Measurements from ENCODE around the gene MAPK13. TPM values are rescaled to one million over a fixed set of nuclear protein-coding genes. Genes with fewer than 3 reads are reported as not detected.
"Not testable (repeated sequence)": the region's sequence is repeated elsewhere in the genome, so short reads cannot be mapped to it uniquely, and the experiment has no call there.

MAPK13 gene
- polyA plus RNA-seq, 1 donor from 2014 or later = 47.1 TPM

DNA sequence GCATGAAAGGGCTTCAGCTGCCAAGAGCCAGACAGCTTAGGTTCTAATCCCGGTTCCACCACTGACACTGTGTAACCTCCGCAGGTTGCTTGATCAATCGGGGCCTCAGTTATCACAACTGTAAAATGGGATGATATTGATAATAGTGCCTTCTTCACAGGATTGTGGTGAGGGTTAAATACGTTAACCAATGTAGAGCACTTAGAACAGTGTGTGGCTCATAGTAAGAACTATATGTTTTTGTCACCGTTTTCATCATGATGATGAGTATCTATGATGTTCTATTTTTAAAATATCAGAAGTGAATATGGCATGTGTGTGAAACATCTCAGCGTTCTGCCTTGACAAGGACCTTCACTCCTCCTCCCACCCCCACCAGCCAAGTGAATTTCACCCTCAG lies 10.3 kb upstream of the MAPK13 start:
- H3K27me3 Mint-ChIP-seq = no peaks in the 10 kb centered on the region
- peak overlapping the region; percentile 88 to 98 (median 88) for H3K27ac Mint-ChIP-seq
- peaks cover 59 to 84% (median 64%) of the 10 kb centered on the region in 3 donors for H3K4me1 Mint-ChIP-seq
- peak overlapping the region; percentile 82 to 94 (median 88) for H3K4me3 Mint-ChIP-seq
- H3K36me3 Mint-ChIP-seq = peaks cover 11% of the 10 kb centered on the region
- no peaks in the 10 kb centered on the region for H3K9me3 Mint-ChIP-seq

DNA sequence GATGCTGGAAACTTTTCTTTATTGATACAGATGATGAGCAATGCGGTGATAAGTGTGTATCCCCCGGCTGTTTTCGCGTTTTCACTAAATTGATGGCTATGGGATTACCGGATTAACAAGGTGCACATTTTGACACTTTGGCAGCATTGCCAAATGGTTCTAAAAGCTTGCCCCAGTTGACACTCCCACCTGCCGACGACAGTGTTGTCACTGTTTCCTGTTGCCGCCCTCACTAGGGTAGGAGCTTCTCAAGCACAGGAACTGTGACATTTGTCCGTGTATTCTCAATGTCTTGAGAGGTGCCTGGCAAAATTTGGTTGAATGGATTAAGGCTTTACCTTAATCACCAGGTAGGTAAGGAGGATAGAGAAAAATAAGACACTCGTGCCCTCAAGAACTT lies 9.8 kb upstream of the MAPK13 start:
- peak overlapping the region; percentile 88 to 98 (median 88) for H3K27ac Mint-ChIP-seq
- H3K36me3 Mint-ChIP-seq = peaks cover 10% of the 10 kb centered on the region
- H3K4me3 Mint-ChIP-seq = peak overlapping the region; percentile 82 to 94 (median 88)
- H3K27me3 Mint-ChIP-seq = no peaks in the 10 kb centered on the region
- H3K9me3 Mint-ChIP-seq = no peaks in the 10 kb centered on the region
- H3K4me1 Mint-ChIP-seq = peaks cover 55 to 81% (median 60%) of the 10 kb centered on the region in 3 donors

DNA sequence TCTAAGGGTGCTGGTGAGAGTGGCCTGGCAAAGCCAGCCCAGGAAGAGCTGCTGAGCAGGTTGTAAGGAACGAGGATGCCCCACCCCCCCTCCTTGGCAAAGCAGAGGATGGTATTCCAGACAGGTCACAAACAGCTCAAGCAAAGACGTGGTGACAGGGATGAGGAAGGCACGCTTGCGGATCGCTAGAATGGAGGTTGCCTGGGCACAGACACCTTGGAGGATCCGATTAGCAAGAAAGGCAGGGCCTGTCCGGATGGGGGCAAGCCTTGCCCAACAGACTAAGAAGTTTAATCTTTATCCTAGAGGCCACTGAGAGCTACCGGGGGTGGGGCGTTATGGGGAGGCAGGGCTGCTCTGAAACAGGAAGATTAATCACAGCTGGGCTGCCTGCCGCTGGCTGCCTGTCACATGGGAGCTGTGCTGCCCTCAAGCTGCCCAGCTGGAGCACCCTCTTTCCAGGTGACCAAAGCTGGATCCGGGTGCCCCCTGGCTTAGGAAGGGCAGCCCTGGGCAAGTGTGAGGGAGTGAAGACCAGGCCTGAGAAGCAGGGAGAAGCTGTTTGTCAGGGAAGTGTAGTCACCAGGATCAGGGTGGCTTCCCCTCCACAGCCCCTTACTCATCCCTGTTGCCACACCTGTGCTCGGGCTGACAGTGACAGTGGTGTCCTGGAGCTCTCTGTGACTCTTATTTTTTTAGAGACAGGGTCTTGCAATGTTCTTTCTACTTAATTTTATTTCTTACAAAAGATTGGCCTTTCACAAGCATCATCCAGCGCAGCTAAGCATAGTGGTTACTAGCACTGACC lies 9.1 kb upstream of the MAPK13 start:
- H3K27ac Mint-ChIP-seq = peak overlapping the region; percentile 88 to 98 (median 88)
- no peaks in the 10 kb centered on the region for H3K27me3 Mint-ChIP-seq
- no peaks in the 10 kb centered on the region for H3K9me3 Mint-ChIP-seq
- H3K4me1 Mint-ChIP-seq = peaks cover 53 to 78% (median 58%) of the 10 kb centered on the region in 3 donors
- H3K4me3 Mint-ChIP-seq = peak overlapping the region; percentile 82 to 94 (median 88)
- H3K36me3 Mint-ChIP-seq = peaks cover 10% of the 10 kb centered on the region

DNA sequence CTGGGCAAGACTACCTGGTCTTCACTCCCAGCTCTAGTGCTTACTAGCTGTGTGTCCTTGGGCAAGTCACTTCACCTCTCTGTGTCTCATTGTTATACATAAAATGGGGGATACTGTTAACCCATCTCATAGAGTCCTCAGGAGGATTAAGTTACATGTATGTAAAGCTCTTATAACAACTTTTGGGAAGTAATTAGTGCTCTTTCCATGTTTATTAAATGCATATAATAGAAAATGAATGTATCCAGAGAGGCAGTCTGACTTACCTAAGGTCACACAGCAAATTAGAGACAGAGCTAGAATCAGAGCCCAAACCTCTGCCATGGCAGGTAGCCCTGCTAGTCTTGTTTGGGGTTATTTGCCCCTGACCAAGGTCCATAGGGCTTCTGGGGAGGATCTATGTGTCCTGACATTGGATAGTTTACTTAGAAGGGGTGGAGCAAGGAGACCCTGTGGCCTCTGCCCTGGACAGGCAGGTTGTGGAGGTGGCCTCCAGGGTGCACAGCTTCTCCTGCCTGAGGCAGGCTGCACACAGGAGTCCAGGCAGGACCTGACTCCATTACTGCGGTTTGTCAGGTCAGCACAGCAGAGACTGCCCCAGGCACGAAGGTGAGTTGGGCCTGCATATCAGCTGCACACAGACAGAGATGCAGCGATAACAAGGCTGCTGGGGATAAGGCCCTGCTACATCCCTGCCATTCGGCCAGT lies 8.4 kb upstream of the MAPK13 start:
- H3K27me3 Mint-ChIP-seq = no peaks in the 10 kb centered on the region
- H3K4me3 Mint-ChIP-seq = peak overlapping the region; percentile 8 to 94 (median 82)
- H3K36me3 Mint-ChIP-seq = peaks cover 10% of the 10 kb centered on the region
- H3K4me1 Mint-ChIP-seq = peaks cover 52 to 79% (median 56%) of the 10 kb centered on the region in 3 donors
- peak overlapping the region; percentile 81 to 88 (median 88) for H3K27ac Mint-ChIP-seq
- no peaks in the 10 kb centered on the region for H3K9me3 Mint-ChIP-seq

DNA sequence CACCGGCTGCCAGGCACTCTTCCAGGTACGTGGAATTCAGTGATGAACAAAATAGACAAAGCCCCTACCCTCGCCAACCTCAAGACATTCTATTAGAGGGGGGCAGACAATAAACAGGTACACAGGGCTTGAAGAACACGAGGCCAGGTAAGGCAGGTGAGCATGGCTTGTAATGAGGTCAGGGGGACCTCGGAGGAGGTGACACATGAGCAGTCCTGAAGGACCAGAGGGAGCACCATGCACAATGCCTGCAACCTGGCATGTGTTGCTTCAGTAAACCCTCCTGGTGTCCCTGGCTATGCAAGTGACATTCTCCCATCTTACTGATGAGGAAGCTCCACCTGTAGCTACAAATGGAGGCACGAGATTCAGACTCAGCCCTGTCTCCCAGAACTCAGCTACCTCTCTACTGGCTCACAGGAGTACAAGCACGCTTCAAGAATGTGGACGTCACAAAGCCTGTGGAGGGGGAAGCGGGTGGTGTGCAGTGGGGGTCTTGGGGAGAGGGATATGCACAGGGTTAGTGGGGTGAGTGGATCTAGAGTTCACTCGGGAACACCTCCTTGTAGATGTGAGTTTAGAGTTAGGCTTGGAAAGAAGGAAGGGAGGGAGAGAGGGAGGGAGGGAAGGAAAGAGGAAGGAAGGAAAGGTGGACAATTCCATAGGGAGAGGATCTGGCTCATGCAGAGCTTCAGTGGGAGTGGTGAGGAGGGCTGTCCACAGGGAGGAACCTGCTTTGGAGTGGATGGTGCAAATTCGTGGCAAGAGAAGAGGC lies 7.6 kb upstream of the MAPK13 start:
- Mint-ChIP-seq H3K9me3 (no peaks in the 10 kb centered on the region), H3K4me1 (peaks cover 46 to 74% (median 52%) of the 10 kb centered on the region in 3 donors), H3K36me3 (peaks cover 10% of the 10 kb centered on the region), H3K4me3 (peak overlapping the region in 1 of 4 donors; percentile 45), H3K27me3 (no peaks in the 10 kb centered on the region), H3K27ac (peak overlapping the region; percentile 81 to 88 (median 88))

DNA sequence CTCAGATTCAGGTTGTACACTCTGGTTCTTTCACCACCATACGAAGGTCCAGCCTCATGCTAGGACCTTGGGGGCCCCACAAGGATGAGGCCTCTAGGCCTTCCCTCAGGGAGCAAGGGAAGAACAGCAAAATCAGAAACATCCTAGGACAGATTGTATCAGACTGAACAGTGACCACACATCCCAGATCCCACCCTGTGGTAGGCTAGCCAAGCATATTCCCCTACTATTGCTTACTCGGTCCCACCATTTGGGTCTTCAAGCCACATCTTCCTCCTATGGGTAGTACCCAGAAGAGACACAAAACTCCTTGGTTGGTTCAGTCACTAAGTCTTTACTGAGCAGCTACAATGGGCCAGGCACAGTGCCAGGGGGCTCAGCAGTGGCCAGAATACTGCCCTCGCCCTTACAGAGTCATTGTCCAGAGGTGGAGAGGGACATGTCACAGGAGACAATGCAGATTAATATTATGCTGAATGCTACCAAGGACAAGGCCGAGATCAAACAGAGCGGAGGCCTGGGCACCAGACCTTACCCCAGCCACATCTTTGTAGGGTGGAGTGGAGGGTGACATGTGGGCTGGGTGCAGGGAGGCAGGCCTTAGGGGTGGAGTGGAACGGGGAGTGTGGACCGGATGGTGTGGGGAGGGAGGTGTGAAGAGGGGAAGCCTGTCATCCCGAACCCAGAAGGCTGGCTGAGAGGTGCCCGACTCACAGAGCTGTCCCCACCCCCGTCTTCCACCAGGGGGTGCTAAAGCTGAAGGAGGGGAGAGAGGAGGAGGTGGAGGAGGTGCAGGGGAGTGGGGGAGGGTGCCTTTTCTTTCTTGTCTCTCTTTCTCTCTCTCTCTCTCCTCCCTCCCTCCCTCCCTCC lies 6.8 kb upstream of the MAPK13 start:
- Mint-ChIP-seq H3K4me3 (peak overlapping the region in 3 of 4 donors; percentile 11 to 49 (median 21)), H3K36me3 (peaks cover 7% of the 10 kb centered on the region), H3K4me1 (peaks cover 43 to 67% (median 51%) of the 10 kb centered on the region in 3 donors), H3K27ac (peak overlapping the region; percentile 65 to 88 (median 88)), H3K9me3 (no peaks in the 10 kb centered on the region), H3K27me3 (no peaks in the 10 kb centered on the region)

DNA sequence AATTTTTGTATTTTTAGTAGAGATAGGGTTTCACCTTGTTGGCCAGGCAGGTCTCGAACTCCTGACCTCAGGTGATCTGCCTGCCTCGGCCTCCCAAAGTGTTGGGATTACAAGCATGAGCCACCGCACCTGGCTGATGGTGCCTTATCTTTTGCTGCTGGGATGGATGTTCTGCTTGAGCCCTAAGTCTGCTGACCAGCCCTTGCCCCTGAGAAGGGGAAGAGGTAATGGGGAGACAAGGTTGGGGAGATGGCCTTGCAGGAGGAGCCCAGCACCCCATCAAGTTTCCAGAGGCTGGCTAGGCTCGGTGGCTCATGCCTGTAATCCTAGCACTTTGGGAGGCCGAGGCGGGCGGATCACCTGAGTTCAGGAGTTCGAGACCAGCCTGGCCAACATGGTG lies 6.0 kb upstream of the MAPK13 start:
- Mint-ChIP-seq H3K27ac (peak overlapping the region in 1 of 3 donors; percentile 88), H3K4me1 (peaks cover 34 to 59% (median 44%) of the 10 kb centered on the region in 3 donors), H3K4me3 (peak overlapping the region in 1 of 4 donors; percentile 45)
- H3K36me3 Mint-ChIP-seq, H3K9me3 Mint-ChIP-seq, H3K27me3 Mint-ChIP-seq: not testable (repeated sequence)

DNA sequence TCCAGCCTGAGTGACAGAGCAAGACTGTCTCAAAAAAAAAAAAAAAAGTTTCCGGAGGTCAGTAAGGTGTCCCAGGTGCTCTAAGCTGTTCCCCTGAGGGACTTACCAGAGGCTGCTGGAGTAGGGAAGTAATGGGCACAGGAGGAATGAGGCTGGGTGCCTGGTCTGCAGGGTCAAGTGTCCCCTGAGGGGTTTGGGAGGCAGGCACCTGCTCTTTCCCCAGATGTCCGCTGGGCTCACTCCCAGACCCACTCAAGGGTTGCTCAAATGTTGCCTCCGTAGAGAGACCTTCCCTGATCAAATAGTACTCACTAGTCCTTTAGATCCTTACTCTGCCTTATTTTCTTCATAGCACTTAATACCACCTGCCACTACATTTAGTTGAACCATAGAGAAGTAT lies 5.4 kb upstream of the MAPK13 start:
- Mint-ChIP-seq H3K27me3 (no peaks in the 10 kb centered on the region), H3K4me1 (peaks cover 33 to 56% (median 45%) of the 10 kb centered on the region in 3 donors), H3K4me3 (peak overlapping the region in 1 of 4 donors; percentile 19), H3K9me3 (no peaks in the 10 kb centered on the region), H3K36me3 (peaks cover 4% of the 10 kb centered on the region), H3K27ac (peak overlapping the region in 1 of 3 donors; percentile 8)

DNA sequence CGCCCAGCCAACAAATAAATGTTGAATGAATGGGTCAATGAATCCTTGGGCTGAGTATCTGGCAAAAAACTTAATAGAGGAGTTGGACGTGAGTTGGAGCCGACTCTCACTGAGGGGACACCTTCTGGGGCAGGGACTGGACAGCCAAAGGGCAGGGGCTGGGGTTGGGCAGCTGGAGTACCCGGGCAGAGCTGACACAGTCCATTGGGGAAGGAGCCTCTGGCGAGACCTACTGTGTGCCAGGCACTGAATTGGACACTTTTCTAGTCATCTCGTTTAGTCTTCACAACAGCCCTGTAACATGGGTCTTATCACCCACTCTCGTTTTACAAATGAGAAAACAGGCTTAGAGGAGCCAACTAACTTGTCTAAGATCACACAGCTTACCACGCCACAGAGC lies 4.7 kb upstream of the MAPK13 start:
- H3K27ac Mint-ChIP-seq = peak overlapping the region in 1 of 3 donors; percentile 6
- no peaks in the 10 kb centered on the region for H3K27me3 Mint-ChIP-seq
- peak overlapping the region in 1 of 4 donors; percentile 46 for H3K4me3 Mint-ChIP-seq
- H3K36me3 Mint-ChIP-seq = peaks cover 2% of the 10 kb centered on the region
- H3K4me1 Mint-ChIP-seq = peaks cover 28 to 50% (median 39%) of the 10 kb centered on the region in 3 donors
- H3K9me3 Mint-ChIP-seq = no peaks in the 10 kb centered on the region

DNA sequence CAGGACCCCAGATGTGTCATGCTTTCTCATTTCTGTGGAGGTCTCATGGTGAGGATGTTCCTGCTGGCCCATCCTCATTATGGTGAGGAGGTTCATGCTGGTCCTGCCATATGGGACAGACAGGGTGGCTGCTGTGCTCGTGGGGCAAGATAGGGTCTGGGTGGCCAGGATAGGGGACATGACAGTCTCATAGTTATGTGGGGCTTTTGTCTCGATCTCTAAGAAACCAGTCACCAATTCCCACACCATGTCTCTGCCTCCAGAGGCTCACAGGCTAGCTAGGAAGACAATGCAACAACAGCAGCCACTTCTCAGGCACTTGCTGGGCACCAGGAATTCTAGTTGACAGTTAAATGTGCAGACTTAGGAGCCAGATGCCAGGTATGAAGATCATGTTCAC lies 4.2 kb upstream of the MAPK13 start:
- Mint-ChIP-seq H3K27me3 (no peaks in the 10 kb centered on the region), H3K36me3 (no peaks in the 10 kb centered on the region), H3K4me1 (peaks cover 24 to 45% (median 34%) of the 10 kb centered on the region in 3 donors), H3K9me3 (no peaks in the 10 kb centered on the region), H3K4me3 (peak overlapping the region in 1 of 4 donors; percentile 46), H3K27ac (peak overlapping the region in 1 of 3 donors; percentile 6)

DNA sequence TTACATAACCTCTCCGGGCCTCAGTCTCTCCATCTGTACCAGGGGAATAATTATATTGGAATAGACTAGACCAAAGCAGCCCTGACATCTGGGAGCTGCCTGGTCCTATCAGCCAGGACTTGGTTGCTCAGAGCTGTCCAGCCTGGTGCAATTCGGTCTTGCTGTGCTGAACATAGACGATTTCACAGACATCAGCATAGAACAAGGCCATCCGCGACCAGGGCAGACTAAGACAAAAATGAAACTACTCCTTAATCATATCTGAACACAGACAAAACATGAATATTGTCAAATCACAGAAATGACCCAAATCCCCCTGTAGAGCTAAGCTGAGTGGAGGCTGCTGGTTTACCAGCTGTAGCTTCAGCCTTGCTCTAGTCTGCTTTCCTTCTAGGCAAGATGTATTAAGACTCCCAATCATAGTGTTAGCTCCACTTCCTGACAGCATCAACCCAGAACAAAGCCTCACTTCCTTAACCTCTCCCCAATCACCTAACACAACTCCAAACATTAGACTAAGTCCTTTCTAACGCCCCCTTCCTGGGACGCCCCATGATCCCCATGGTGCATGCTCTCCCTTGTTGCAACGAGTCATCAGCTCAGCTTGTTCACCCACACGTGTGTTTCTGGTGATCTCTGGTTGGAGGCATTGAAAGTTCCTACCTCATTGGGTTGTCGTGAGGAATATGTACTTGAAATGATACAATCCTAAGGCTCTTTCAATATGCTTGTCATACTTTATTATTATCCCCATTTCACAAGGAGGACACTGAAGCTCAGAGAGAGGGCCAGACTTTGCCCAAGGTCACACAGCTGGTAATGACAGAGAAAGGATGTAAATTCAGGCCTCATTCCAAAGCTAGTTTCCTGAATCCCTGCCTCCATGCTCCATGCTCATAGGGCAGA lies 3.5 kb upstream of the MAPK13 start:
- Mint-ChIP-seq H3K9me3 (no peaks in the 10 kb centered on the region), H3K27ac (peak overlapping the region in 2 of 3 donors; percentile 6 to 93), H3K4me3 (peak overlapping the region; percentile 39 to 53 (median 44)), H3K36me3 (no peaks in the 10 kb centered on the region), H3K27me3 (no peaks in the 10 kb centered on the region), H3K4me1 (peaks cover 23 to 41% (median 28%) of the 10 kb centered on the region in 3 donors)

DNA sequence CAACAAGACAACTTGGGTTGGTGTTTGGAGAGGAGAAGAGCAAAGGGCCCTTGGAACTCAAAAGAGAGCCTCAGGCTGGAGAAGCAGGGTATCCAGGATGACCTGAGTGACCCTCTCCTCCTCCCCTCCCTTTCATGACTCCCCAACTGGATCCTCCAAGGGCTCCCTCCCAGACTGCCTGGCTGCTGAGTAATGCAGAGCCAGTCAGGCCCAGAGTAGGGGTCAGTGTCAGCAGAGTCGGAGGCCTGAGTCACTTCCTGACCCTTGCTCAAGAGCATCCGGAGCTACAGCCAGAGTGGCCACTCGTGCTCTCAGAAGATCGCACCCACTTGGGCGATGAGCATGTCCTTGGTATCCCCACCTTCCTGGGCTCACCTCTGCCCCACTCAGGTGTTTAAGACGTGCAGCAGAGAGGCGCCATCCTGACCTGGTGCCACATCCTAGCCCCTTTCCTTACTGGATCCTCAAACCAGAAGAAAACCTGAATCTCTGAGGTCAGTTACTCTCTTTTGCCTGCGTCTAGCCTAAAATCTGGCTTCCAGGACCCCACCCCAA lies 2.8 kb upstream of the MAPK13 start:
- peak overlapping the region in 1 of 3 donors; percentile 93 for H3K27ac Mint-ChIP-seq
- H3K9me3 Mint-ChIP-seq = no peaks in the 10 kb centered on the region
- no peaks in the 10 kb centered on the region for H3K27me3 Mint-ChIP-seq
- peaks cover 23 to 39% (median 28%) of the 10 kb centered on the region in 3 donors for H3K4me1 Mint-ChIP-seq
- peak overlapping the region in 2 of 4 donors; percentile 12 to 98 for H3K4me3 Mint-ChIP-seq
- H3K36me3 Mint-ChIP-seq = no peaks in the 10 kb centered on the region

DNA sequence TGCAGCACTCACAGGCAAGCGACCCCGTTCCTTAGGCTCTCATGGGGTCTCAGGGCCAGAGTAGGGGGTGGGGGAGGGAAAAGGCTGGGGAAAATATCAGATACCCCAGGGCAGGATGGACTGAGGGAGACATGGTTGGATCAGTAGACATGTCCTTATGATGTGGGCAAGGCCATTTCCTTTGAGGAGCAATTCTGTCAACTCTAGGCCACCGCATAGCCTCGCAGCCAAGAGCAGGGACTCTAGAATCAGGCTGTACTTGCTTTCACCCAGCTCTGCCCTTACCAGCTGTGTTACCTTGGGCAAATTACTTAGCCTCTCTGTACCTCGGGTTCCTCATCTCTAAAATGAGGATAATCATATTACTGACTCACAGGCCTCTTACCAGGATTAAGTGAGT lies 2.2 kb upstream of the MAPK13 start:
- Mint-ChIP-seq H3K27me3 (no peaks in the 10 kb centered on the region), H3K4me3 (peak overlapping the region in 2 of 4 donors; percentile 16 to 98), H3K36me3 (no peaks in the 10 kb centered on the region), H3K4me1 (peaks cover 25 to 40% (median 27%) of the 10 kb centered on the region in 3 donors), H3K9me3 (no peaks in the 10 kb centered on the region), H3K27ac (peak overlapping the region in 1 of 3 donors; percentile 43)

Measured in IgD-negative memory B cell (primary cell).